GM11168 (cell line): ENCODE measurements around the gene LRRC46.

Source experiments
- in situ Hi-C: fragments of 300-500 bp; cut with MboI; formaldehyde crosslinking; loops from one replicate; pipeline ENCODE4 v1.12.0; 2022; ENCODE audit warnings: low sequenced_read_pairs; ENCODE audit not compliant: unreplicated experiment

Gene LRRC46

DNA sequence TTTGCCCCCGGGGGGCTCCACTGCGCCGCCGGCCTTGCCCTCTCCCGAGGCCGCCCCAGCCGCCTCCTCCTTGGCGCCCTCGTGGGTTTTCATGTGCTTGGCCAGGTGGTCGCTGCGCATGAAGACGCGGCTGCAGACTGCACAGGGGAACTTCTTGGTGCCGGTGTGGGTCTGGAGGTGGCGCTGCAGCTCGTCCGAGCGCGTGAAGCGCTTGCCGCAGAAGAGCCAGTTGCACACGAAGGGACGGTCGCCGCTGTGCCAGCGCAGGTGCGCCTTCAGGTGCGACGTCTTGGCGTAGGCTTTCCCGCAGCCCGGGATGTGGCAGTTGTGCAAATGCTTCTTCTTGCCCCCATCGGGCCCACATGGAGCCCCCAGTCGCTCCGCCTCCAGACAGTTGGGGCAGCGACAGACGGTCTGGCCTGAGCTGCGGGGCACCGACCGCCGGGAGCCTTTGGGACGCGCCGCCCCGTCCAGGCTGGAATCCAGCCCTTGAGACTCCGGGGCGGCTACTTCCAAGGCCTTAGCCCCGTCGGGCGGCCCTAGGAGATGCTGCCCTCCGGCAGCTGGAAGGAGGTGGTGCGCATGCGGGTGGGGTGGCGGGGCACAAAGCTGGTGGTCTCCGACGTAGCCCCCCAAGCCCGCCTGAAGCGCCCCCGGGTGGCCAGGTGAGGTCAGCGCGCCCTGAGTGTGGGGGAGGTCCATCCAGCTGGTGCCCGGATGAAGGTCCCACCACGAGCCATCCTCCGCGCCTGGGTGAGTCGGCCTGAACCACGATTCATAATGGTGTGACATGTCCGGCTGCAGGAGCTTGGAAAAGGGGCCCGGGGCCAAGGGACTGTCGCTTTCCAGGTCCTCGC, 16.1 kb downstream of the LRRC46 start:
- in situ Hi-C loops: no loop called here

GRCh38 chr17:47848198-47848513, 16.7 kb downstream of the LRRC46 start:
- in situ Hi-C loops: no loop called here

- in situ Hi-C loops: no loop called here
Measured at GRCh38 chr17:47850373-47850691, 18.9 kb downstream of the LRRC46 start.

GRCh38 chr17:47850692-47851573, 19.5 kb downstream of the LRRC46 start, which contains the start of gene SP6:
Gene SP6, minus strand, starts transcription at chr17:47851163. Its CDS starts 2,734 bp downstream, at chr17:47848429.
- in situ Hi-C loops: no loop called here

DNA sequence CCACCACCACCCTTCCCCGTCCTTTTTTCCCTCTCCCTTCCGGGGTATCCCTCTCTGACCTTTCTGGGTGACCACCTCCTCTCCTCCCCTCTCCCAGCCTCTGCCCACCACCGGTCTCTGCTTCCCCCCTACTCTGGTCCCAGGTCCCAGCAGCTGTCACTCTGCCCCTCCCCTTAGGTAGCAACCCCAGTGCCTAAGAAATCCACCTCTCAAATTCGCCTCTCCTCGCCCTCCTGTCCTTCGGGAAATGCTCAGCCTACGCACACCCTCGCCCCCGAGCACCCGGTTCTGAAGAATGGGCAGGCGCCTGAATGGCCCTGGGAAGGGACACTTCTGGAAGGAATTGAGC, 20.3 kb downstream of the LRRC46 start:
- in situ Hi-C loops: no loop called here

DNA sequence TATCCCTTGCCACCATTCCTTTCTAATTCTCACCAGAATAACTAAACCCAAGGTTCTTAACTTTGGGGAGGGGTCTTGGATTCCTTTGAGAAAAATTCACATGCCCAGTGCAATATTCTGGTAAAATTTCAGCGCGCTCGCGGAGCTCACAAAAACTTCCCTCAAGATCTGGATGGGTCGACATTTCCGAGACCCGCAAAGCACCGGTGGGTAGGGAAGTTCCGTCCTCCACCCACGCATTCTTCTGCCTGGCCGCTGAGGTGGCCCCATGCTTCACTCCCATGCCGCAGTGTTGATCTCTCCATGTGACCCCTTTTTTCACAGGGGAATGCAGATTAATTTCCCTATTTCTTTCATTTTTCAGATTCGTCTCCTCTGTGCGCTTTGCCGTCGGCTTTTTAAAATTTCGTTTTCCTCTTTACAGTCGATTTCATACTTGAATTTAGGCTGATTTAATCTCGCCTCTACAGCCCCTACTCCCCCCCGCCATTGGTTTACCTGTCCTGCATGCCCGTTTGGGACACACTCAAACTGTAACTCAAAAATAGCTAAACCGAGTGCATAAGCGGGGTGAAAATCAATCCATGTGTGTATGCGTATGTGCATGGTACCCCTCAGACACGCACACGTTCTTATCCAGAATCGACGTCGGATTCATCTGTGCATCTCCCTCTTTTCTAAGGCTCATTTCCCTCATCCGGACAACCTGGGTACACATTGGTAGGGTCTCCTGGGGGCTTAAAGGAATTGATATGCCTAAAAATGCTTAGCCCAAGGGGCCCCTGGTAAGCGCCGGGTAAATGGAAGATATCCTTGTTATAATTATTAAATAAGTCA, 20.9 kb downstream of the LRRC46 start:
- in situ Hi-C loops: no loop called here

DNA sequence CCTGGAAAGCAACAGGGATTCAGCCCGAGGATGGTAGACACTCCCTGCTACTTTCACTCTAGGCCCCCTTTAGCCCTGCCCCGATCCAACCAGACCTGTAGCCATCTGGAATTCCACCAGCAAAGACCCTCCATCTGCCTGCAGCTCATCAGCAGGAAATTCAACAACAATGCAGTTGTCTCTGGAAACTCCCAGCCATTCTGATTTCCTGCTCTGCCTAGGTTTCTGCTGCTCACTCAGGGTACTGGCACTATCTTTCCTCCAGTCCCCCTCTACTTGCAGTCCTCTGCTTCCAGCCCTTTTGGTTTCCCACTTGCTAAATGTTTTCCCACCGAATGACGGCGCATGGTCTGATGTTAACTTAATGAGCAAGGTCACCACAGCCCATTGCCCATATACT, 22.1 kb downstream of the LRRC46 start:
- in situ Hi-C loops: no loop called here

- in situ Hi-C loops: no loop called here
Measured at GRCh38 chr17:47855737-47856136, 24.3 kb downstream of the LRRC46 start.

DNA sequence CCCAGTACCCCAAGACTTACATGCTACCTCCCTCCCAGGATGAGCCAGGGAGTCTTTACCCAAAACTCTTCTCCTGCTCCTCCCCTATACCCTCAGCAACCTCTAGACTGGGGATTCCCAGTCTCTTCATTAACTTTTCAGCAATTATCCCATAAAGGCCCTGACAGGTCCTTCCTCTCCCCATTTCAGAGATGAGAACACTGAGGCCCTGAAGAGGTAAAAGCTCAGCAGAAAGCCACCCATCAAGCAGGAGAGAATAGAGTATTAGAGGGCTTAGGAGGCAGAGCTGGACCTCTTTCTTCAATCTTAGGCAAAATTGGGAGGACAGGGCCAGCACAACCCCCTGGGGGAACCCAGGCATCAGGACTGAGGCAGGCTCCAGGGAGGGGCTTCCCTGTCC, 25.4 kb downstream of the LRRC46 start:
- in situ Hi-C loops: no loop called here

- in situ Hi-C loops: no loop called here
Measured at GRCh38 chr17:47857551-47858455, 26.3 kb downstream of the LRRC46 start.

DNA sequence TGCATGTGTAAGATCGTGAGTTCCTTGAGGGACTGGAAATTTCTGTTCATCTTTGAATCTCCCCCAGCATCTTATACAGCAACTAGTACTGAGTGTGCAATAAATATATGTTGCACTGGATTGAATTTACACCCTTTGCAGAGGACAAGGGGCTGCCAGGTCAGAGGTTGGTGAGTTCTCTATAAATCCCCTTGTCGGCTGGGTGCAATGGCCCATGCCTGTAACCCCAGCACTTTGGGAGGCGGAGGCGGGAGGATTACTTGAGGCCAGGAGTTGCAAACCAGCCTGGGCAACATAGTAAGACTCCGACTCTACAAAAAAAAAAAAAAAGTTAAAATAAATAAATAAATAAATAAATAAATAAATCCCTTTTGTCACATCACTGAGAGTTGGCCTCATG, 28.9 kb downstream of the LRRC46 start:
- in situ Hi-C loops: no loop called here

GRCh38 chr17:47862621-47863440, 31.4 kb downstream of the LRRC46 start:
- in situ Hi-C loops: no loop called here

DNA sequence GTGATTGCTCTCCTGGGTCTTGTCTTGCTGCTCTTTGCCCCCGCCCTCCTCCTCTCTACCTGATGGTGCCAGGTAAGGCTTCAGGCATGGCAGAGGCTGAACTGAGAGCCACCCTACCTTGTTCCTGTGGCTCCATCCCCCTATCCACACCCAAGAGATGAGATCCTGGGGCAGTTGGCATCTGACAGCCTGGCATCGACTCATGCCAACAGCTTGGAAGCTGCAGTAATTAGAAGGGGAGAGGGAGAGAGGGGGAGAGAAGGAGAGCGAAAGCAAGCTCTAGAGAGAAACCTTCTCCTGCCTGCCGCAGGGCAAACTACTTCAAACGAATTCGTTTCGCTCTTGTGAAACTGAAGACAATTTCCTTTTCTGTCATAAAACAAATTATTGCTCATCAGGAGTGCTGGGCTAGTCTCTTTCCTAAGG, 33.3 kb downstream of the LRRC46 start:
- in situ Hi-C loops: no loop called here

- in situ Hi-C loops: no loop called here
Measured at GRCh38 chr17:47866941-47867340, 35.5 kb downstream of the LRRC46 start.

DNA sequence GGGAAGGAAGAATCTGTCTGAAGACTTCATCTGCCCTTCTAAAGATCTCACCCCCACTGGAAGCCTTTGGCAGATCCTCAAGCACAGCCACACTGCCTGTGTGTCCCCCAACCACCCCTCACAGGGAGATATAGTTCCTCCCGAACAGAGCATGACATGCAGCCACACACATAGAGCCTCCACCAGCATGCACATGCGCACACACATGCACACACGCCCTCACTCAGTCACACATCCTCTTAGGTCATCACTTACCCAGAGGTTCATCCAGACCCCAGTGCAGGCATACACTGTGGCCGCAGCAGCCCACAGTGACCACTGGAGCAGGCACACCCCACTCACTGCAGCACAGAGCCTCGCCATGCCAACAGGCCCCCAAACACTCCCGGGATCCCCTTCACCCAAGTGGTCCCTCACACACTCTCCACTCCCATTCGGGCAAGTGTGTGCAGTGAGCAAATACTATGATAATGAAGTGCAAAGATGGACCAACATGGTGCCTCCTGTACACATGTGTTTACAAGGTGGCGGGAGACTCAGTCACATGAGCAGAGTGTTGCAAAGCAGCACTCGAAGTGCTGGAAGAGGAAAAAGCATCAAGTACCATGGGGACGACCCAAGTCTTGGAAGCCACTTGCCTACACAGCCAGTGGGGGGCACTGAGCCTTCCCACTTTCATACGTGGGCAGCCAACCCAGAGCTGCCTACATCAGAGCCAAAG, 36.5 kb downstream of the LRRC46 start:
- in situ Hi-C loops: no loop called here

DNA sequence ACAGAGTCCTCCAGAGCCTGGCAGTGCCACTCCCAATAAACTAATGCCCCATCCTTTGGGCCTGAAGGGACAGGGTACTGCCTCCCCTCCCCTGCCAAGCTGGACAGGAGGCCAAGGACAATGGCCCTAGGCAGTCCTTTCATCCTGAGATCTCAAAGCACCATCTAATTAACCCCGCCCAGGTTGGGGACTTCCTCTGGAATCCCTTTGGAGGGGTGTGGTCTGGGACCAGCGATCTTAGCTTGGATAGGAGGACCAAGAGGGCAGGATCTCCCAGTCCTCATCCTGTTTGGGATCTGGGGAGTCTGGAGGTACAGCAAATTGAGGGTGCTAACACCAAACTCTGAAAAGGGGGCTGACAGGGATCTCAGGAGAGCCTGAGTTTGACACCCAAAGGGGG, 37.6 kb downstream of the LRRC46 start:
- in situ Hi-C loops: no loop called here

- in situ Hi-C loops: no loop called here
Measured at GRCh38 chr17:47870056-47870455, 38.6 kb downstream of the LRRC46 start.

DNA sequence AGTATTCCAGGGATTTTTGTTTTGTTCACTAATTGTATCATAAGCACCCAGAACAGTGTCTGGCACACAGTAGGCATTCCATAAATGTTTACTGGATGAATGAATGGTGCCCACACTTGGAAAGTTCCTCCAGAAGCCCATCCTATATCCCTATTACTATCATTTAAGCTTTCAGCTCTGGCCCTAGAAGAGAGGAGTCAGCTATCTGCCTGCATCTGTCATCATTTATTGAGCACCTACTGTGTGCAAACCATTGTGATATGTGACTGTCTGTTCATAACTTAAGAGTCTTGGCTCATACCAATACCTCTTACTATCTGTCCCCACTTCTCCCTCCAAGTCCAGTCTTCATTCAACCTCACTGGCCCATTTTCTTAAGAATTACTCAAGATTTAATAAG, 39.6 kb downstream of the LRRC46 start:
- in situ Hi-C loops: no loop called here
